Loucy (cell line): Measurements from ENCODE around the gene KIFC3.

Experiments used
- CTCF ChIP-seq: fragments of 200-600 bp; sonication (generic); conservative IDR thresholded peaks from 2 replicates; pipeline ENCODE4 v1.5.1; 2014; ENCODE audit warnings: mild to moderate bottlenecking, antibody characterized with exemption, low read length
- EZH2phosphoT487 ChIP-seq: fragments of 200-600 bp; IDR thresholded peaks from 2 replicates; pipeline ENCODE4 v1.6.1; 2018; ENCODE audit warnings: antibody characterized with exemption, mild to moderate bottlenecking, moderate library complexity, borderline replicate concordance

- TF ChIP-seq EZH2phosphoT487 (no peak), CTCF (no peak)
Measured at GRCh38 chr16:57791195-57791892, 10.9 kb downstream of the KIFC3 start.
